Measurements from ENCODE around the gene BABAM1. TPM values are rescaled to one million over a fixed set of nuclear protein-coding genes. Genes with fewer than 3 reads are reported as not detected.

Gene BABAM1
- total and polyA plus RNA-seq, 9 of the 15 experiments (the other 6 are each of a cell fraction or from before 2014, with no cell fraction given) = 14.7 to 160 (median 113) TPM

- TF ChIP-seq SRSF1 (IDR thresholded peaks at IDR 0.05; ENCODE audit: low read depth, low read length) (no peak), CHD4 (IDR thresholded peaks at IDR 0.05; ENCODE audit: insufficient read depth, insufficient replicate concordance, low read depth, low read length, poor library complexity, severe bottlenecking) (no peak), GTF2B (IDR thresholded peaks at IDR 0.05; ENCODE audit: extremely low read depth, insufficient read length) (no peak), GABPA (tag; conservative IDR thresholded peaks at IDR 0.05; ENCODE audit: low read depth) (no peak), ZNF57 (CRISPR knock-in tag; IDR thresholded peaks at IDR 0.05) (no peak), ETS2 (tag; IDR thresholded peaks at IDR 0.05; ENCODE audit: borderline replicate concordance, poor library complexity, severe bottlenecking) (no peak), MBD1 (CRISPR knock-in tag; IDR thresholded peaks at IDR 0.05) (no peak), ZNF444 (CRISPR knock-in tag; IDR thresholded peaks at IDR 0.05) (no peak), BDP1 (IDR thresholded peaks at IDR 0.05; ENCODE audit: insufficient read depth, insufficient read length) (no peak), NR4A1 (CRISPR knock-in tag; IDR thresholded peaks at IDR 0.05) (peak; percentile 51; the same call in 1 of the 2 replicates), NR4A1 (tag; IDR thresholded peaks at IDR 0.05) (peak; percentile 39; the same call in 1 of the 2 replicates), ZNF274 (IDR thresholded peaks at IDR 0.05; ENCODE audit: borderline replicate concordance, low read depth, low read length) (no peak), ZNF75A (CRISPR knock-in tag; IDR thresholded peaks at IDR 0.05) (no peak), MCM5 (IDR thresholded peaks at IDR 0.05; ENCODE audit: low read depth) (no peak), ZFX (CRISPR knock-in tag; IDR thresholded peaks at IDR 0.05) (peak; percentile 85), CHD1 (IDR thresholded peaks at IDR 0.05; ENCODE audit: low read length) (no peak), HDAC3 (IDR thresholded peaks at IDR 0.05; ENCODE audit: borderline replicate concordance, partially characterized antibody) (no peak), ZNF436 (CRISPR knock-in tag; IDR thresholded peaks at IDR 0.05) (no peak), TEAD1 (CRISPR knock-in tag; IDR thresholded peaks at IDR 0.05) (peak in 1 of 2 experiments; percentile 47; a peak in 1 of 4 replicates), PCBP1 (IDR thresholded peaks at IDR 0.05; ENCODE audit: low read depth, low read length, poor library complexity, severe bottlenecking) (no peak)
- TF ChIP-seq, protein P1, sequence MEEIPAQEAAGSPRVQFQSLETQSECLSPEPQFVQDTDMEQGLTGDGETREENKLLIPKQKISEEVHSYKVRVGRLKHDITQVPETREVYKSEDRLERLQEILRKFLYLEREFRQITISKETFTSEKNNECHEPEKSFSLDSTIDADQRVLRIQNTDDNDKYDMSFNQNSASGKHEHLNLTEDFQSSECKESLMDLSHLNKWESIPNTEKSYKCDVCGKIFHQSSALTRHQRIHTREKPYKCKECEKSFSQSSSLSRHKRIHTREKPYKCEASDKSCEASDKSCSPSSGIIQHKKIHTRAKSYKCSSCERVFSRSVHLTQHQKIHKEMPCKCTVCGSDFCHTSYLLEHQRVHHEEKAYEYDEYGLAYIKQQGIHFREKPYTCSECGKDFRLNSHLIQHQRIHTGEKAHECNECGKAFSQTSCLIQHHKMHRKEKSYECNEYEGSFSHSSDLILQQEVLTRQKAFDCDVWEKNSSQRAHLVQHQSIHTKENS (CRISPR knock-in tag; IDR thresholded peaks at IDR 0.05) = no peak
- TF ChIP-seq, protein P2, sequence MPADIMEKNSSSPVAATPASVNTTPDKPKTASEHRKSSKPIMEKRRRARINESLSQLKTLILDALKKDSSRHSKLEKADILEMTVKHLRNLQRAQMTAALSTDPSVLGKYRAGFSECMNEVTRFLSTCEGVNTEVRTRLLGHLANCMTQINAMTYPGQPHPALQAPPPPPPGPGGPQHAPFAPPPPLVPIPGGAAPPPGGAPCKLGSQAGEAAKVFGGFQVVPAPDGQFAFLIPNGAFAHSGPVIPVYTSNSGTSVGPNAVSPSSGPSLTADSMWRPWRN (IDR thresholded peaks at IDR 0.05; ENCODE audit: low read depth) = no peak
These were observed 31.8 kb upstream of the BABAM1 start (continued) for GRCh38 chr19:17235300-17235970.

Data from K562 (cell line).